ENCODE measurements around the gene PLXNB2.

Gene PLXNB2

DNA sequence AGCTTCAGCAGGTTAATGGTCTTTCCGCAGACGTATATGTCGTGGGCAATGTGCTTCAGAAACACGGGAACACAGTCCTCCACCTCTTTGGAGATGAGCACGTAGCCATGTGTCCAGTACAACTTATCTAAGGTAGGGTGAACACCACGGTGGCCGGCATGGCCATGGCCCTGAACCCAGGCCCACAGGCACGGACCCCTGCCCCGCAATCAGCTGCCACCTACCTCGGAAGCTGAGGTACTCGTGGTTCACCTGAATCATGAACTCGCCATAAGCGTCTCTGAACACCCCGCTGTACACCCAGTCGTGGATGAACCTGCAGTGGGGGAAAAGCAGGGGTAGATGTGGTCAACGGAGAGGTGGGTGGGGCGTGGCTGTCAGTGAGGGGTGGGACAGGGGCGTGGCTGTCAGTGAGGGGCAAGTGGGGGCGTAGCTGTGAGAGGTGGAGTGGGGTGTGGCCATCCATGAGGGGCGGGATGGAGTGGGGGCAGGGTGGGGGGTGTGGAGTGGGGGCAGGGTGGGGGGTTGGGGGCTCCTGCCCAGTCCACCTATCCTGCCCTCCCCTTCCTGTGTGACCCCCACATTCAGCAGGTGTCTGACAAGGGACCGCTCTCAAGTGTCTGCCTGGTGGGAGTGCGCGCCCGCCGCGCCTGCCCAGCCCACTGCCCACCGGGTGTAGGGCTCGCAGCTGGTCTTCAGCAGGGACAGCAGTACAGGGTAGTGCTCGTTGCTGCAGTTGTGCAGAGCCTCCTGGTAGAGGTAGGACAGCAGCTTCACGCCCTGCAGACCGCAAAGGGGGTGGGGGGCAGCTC, 81.2 kb downstream of the PLXNB2 start:
- no peak for DNase-seq

DNA sequence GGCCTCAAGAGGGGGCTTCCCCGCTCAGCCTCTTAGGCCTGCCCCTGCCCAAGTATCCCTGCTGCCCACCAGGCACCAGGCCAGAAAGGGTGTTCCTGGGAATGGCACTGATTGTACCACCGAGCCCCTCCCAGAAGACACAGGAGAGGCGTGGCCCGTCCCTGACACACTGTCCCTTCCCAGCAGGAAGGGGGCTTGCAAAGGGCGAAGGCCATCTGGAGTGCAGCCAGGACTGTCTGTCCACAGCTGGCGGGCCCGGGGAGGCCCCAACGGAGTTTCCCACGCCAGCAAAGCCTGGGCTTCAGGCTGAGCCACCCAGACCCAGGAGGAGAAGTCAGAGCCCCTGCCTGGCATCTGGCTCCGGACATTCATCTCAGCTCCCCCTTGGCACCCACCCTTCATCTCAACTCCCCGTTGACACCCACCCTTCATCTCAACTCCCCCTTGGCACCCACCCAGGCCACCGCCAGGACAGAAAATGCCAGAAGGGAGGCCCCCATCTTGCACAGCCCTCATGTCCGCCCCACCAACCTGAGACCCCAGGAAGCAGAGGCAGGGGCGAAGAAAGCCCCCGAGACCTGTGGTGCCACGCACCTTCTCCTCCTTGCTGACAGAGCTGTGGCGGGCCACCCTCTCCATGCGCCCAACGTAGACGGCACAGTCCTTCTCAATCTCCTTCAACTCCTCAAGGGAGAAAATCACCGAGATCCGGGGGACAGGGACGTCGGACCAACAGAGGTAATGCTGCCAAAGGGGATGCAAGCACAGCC, 82.1 kb downstream of the PLXNB2 start:
- DNase-seq = no peak
